Measurements from ENCODE around the gene TREH.

- TF ChIP-seq EZH2phosphoT487 (IDR thresholded peaks at IDR 0.05; ENCODE audit: insufficient read depth, low read depth) = no peak
- TF ChIP-seq EZH2 (IDR thresholded peaks at IDR 0.05; ENCODE audit: insufficient read depth, poor library complexity, severe bottlenecking) = no peak
Observed at GRCh38 chr11:118621071-118621783, 58.2 kb downstream of the TREH start.

All from GM23248 (cell line).